ENCODE data around the gene AGAP5.
"Not testable (repeated sequence)": the region's sequence is repeated elsewhere in the genome, so short reads cannot be mapped to it uniquely, and the experiment has no call there.

Gene AGAP5

GRCh38 chr10:73697675-73698159, at the start of gene AGAP5:
Gene AGAP5, minus strand, starts transcription at chr10:73698109. Its CDS starts 354 bp downstream, at chr10:73697755.
- not testable (repeated sequence) for H3K27ac ChIP-seq (ENCODE audit: low read depth, low read length); H3K36me3 ChIP-seq (ENCODE audit: control insufficient read depth in 1 of 2, insufficient read depth in 2 of 2, low read length in 2 of 2); H3K9me3 ChIP-seq (ENCODE audit: control insufficient read depth in 1 of 2, low read length in 2 of 2)

GRCh38 chr10:73746721-73747120, 48.8 kb upstream of the AGAP5 start:
- Histone ChIP-seq H3K27ac (ENCODE audit: low read depth, low read length) (no peak overlapping the region), H3K9ac (ENCODE audit: low read depth in 1 of 2, low read length in 2 of 2) (no peak overlapping the region), H3K36me3 (ENCODE audit: control insufficient read depth in 1 of 2, insufficient read depth in 2 of 2, low read length in 2 of 2) (peaks cover 18 to 35% of the 10 kb centered on the region in 2 donors), H3K9me3 (ENCODE audit: control insufficient read depth in 1 of 2, low read length in 2 of 2) (no peaks in the 10 kb centered on the region), H3K27me3 (ENCODE audit: control insufficient read depth in 1 of 2, insufficient read depth in 2 of 2, low read length in 2 of 2) (no peaks in the 10 kb centered on the region), H3K4me3 (ENCODE audit: low read depth in 1 of 2, low read length in 2 of 2) (no peak overlapping the region), H3K4me1 (ENCODE audit: control insufficient read depth in 1 of 2, insufficient read depth in 2 of 2, low read length in 2 of 2) (peaks cover 27% of the 10 kb centered on the region in 2 donors)

More at GRCh38 chr10:73697675-73698159, at the start of gene AGAP5:
- H3K9ac ChIP-seq (ENCODE audit: low read depth in 1 of 2, low read length in 2 of 2); H3K4me3 ChIP-seq (ENCODE audit: low read depth in 1 of 2, low read length in 2 of 2); H3K4me1 ChIP-seq (ENCODE audit: control insufficient read depth in 1 of 2, insufficient read depth in 2 of 2, low read length in 2 of 2); H3K27me3 ChIP-seq (ENCODE audit: control insufficient read depth in 1 of 2, insufficient read depth in 2 of 2, low read length in 2 of 2): not testable (repeated sequence)

- peaks cover 20 to 27% of the 10 kb centered on the region in 2 donors for H3K4me1 ChIP-seq (ENCODE audit: control insufficient read depth in 1 of 2, insufficient read depth in 2 of 2, low read length in 2 of 2)
Measured at GRCh38 chr10:73744664-73744975, 46.7 kb upstream of the AGAP5 start.

GRCh38 chr10:73743905-73744663, 46.2 kb upstream of the AGAP5 start, which contains the start of gene SEC24C:
Gene SEC24C, plus strand, starts transcription at chr10:73744372. Its CDS starts 2,461 bp downstream, at chr10:73746833.
- Histone ChIP-seq H3K27me3 (ENCODE audit: control insufficient read depth in 1 of 2, insufficient read depth in 2 of 2, low read length in 2 of 2) (no peaks in the 10 kb centered on the region), H3K9me3 (ENCODE audit: control insufficient read depth in 1 of 2, low read length in 2 of 2) (no peaks in the 10 kb centered on the region), H3K27ac (ENCODE audit: low read depth, low read length) (peak within 1 kb of the TSS; percentile 84), H3K4me3 (ENCODE audit: low read depth in 1 of 2, low read length in 2 of 2) (peak within 1 kb of the TSS; percentile 100), H3K36me3 (ENCODE audit: control insufficient read depth in 1 of 2, insufficient read depth in 2 of 2, low read length in 2 of 2) (peaks cover 3 to 17% of the 10 kb centered on the region in 2 donors), H3K9ac (ENCODE audit: low read depth in 1 of 2, low read length in 2 of 2) (peak within 1 kb of the TSS; percentile 98 to 100), H3K4me1 (ENCODE audit: control insufficient read depth in 1 of 2, insufficient read depth in 2 of 2, low read length in 2 of 2) (peaks cover 19 to 26% of the 10 kb centered on the region in 2 donors)

More at GRCh38 chr10:73744664-73744975, 46.7 kb upstream of the AGAP5 start:
- no peaks in the 10 kb centered on the region for H3K27me3 ChIP-seq (ENCODE audit: control insufficient read depth in 1 of 2, insufficient read depth in 2 of 2, low read length in 2 of 2)
- H3K4me3 ChIP-seq (ENCODE audit: low read depth in 1 of 2, low read length in 2 of 2), result peak overlapping the region; percentile 100
- H3K27ac ChIP-seq (ENCODE audit: low read depth, low read length), result peak overlapping the region; percentile 84
- peak overlapping the region; percentile 98 to 100 for H3K9ac ChIP-seq (ENCODE audit: low read depth in 1 of 2, low read length in 2 of 2)
- H3K36me3 ChIP-seq (ENCODE audit: control insufficient read depth in 1 of 2, insufficient read depth in 2 of 2, low read length in 2 of 2), result peaks cover 4 to 20% of the 10 kb centered on the region in 2 donors
- H3K9me3 ChIP-seq (ENCODE audit: control insufficient read depth in 1 of 2, low read length in 2 of 2), result no peaks in the 10 kb centered on the region

- H3K4me3 ChIP-seq (ENCODE audit: low read depth in 1 of 2, low read length in 2 of 2), result peak overlapping the region; percentile 100
- H3K9me3 ChIP-seq (ENCODE audit: control insufficient read depth in 1 of 2, low read length in 2 of 2), result no peaks in the 10 kb centered on the region
- peak overlapping the region; percentile 84 for H3K27ac ChIP-seq (ENCODE audit: low read depth, low read length)
- H3K4me1 ChIP-seq (ENCODE audit: control insufficient read depth in 1 of 2, insufficient read depth in 2 of 2, low read length in 2 of 2), result peaks cover 16 to 22% of the 10 kb centered on the region in 2 donors
- H3K27me3 ChIP-seq (ENCODE audit: control insufficient read depth in 1 of 2, insufficient read depth in 2 of 2, low read length in 2 of 2), result no peaks in the 10 kb centered on the region
- peak overlapping the region; percentile 76 to 100 for H3K9ac ChIP-seq (ENCODE audit: low read depth in 1 of 2, low read length in 2 of 2)
- peaks cover 3 to 12% of the 10 kb centered on the region in 2 donors for H3K36me3 ChIP-seq (ENCODE audit: control insufficient read depth in 1 of 2, insufficient read depth in 2 of 2, low read length in 2 of 2)
Measured at GRCh38 chr10:73743327-73743904, 45.5 kb upstream of the AGAP5 start.

- Histone ChIP-seq H3K27me3 (ENCODE audit: control insufficient read depth in 1 of 2, insufficient read depth in 2 of 2, low read length in 2 of 2) (no peaks in the 10 kb centered on the region), H3K36me3 (ENCODE audit: control insufficient read depth in 1 of 2, insufficient read depth in 2 of 2, low read length in 2 of 2) (peaks cover 3 to 12% of the 10 kb centered on the region in 2 donors), H3K9me3 (ENCODE audit: control insufficient read depth in 1 of 2, low read length in 2 of 2) (no peaks in the 10 kb centered on the region), H3K4me1 (ENCODE audit: control insufficient read depth in 1 of 2, insufficient read depth in 2 of 2, low read length in 2 of 2) (peaks cover 16 to 22% of the 10 kb centered on the region in 2 donors), H3K27ac (ENCODE audit: low read depth, low read length) (no peak overlapping the region), H3K4me3 (ENCODE audit: low read depth in 1 of 2, low read length in 2 of 2) (no peak overlapping the region), H3K9ac (ENCODE audit: low read depth in 1 of 2, low read length in 2 of 2) (no peak overlapping the region)
Measured at GRCh38 chr10:73742454-73742734, 44.5 kb upstream of the AGAP5 start.

GRCh38 chr10:73740501-73741254, 42.8 kb upstream of the AGAP5 start:
- peaks cover 8 to 16% of the 10 kb centered on the region in 2 donors for H3K4me1 ChIP-seq (ENCODE audit: control insufficient read depth in 1 of 2, insufficient read depth in 2 of 2, low read length in 2 of 2)
- H3K9ac ChIP-seq (ENCODE audit: low read depth in 1 of 2, low read length in 2 of 2); H3K36me3 ChIP-seq (ENCODE audit: control insufficient read depth in 1 of 2, insufficient read depth in 2 of 2, low read length in 2 of 2); H3K27ac ChIP-seq (ENCODE audit: low read depth, low read length); H3K27me3 ChIP-seq (ENCODE audit: control insufficient read depth in 1 of 2, insufficient read depth in 2 of 2, low read length in 2 of 2); H3K4me3 ChIP-seq (ENCODE audit: low read depth in 1 of 2, low read length in 2 of 2); H3K9me3 ChIP-seq (ENCODE audit: control insufficient read depth in 1 of 2, low read length in 2 of 2): not testable (repeated sequence)

- no peak overlapping the region for H3K4me3 ChIP-seq (ENCODE audit: low read depth in 1 of 2, low read length in 2 of 2)
- H3K27ac ChIP-seq (ENCODE audit: low read depth, low read length), result no peak overlapping the region
- H3K9ac ChIP-seq (ENCODE audit: low read depth in 1 of 2, low read length in 2 of 2), result no peak overlapping the region
- no peaks in the 10 kb centered on the region for H3K9me3 ChIP-seq (ENCODE audit: control insufficient read depth in 1 of 2, low read length in 2 of 2)
- peaks cover 0 to 16% of the 10 kb centered on the region in 2 donors for H3K36me3 ChIP-seq (ENCODE audit: control insufficient read depth in 1 of 2, insufficient read depth in 2 of 2, low read length in 2 of 2)
- peaks cover 5 to 8% of the 10 kb centered on the region in 2 donors for H3K4me1 ChIP-seq (ENCODE audit: control insufficient read depth in 1 of 2, insufficient read depth in 2 of 2, low read length in 2 of 2)
- no peaks in the 10 kb centered on the region for H3K27me3 ChIP-seq (ENCODE audit: control insufficient read depth in 1 of 2, insufficient read depth in 2 of 2, low read length in 2 of 2)
Measured at GRCh38 chr10:73734796-73735305, 36.9 kb upstream of the AGAP5 start.

- Histone ChIP-seq H3K9me3 (ENCODE audit: control insufficient read depth in 1 of 2, low read length in 2 of 2) (no peaks in the 10 kb centered on the region), H3K36me3 (ENCODE audit: control insufficient read depth in 1 of 2, insufficient read depth in 2 of 2, low read length in 2 of 2) (peaks cover 0 to 16% of the 10 kb centered on the region in 2 donors), H3K27ac (ENCODE audit: low read depth, low read length) (no peak overlapping the region), H3K4me1 (ENCODE audit: control insufficient read depth in 1 of 2, insufficient read depth in 2 of 2, low read length in 2 of 2) (peaks cover 5 to 8% of the 10 kb centered on the region in 2 donors), H3K4me3 (ENCODE audit: low read depth in 1 of 2, low read length in 2 of 2) (no peak overlapping the region), H3K9ac (ENCODE audit: low read depth in 1 of 2, low read length in 2 of 2) (no peak overlapping the region), H3K27me3 (ENCODE audit: control insufficient read depth in 1 of 2, insufficient read depth in 2 of 2, low read length in 2 of 2) (no peaks in the 10 kb centered on the region)
Measured at GRCh38 chr10:73734028-73734720, 36.3 kb upstream of the AGAP5 start.

Data from duodenal mucosa (tissue), 2 donors.